ENCODE measurements around the gene OSBPL1A. TPM values are rescaled to one million over a fixed set of nuclear protein-coding genes. Genes with fewer than 3 reads are reported as not detected.

Gene OSBPL1A
- total and polyA plus RNA-seq, 11 donors: 32.8 to 85.4 (median 71.0) TPM

DNA sequence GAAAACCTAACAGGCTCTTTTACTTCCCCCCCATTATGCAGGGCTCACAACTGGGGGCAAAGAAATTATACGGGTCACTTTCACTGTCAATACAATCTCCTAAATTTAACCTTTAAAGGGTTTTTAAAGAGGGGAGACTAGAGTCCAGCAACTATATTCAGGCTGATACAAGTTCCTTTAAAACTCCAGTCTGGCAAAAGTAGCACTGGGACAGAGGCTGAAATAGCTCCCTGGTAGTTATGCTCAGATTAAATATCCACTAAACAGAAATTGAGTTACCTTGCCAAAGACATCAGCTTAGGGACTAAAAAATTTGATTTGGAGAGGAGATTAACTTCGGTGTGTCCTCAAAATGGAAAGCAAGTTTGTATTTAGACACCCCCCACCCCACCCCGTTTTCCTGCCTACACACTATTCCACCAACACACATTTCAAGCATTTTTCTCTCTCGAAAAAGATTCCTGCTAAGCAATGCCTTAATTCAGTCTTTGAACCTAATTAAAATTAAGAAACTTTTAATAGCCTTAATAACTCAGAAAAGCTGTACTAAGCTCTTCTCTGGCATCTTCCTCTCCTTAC lies 127.2 kb downstream of the OSBPL1A start:
- H3K36me3 ChIP-seq: no peaks in the 10 kb centered on the region
- H3K27ac ChIP-seq: peak overlapping the region; percentile 84 to 97 (median 94)
- TF ChIP-seq POLR2A (IDR thresholded peaks at IDR 0.05): no peak
- TF ChIP-seq, protein P1, sequence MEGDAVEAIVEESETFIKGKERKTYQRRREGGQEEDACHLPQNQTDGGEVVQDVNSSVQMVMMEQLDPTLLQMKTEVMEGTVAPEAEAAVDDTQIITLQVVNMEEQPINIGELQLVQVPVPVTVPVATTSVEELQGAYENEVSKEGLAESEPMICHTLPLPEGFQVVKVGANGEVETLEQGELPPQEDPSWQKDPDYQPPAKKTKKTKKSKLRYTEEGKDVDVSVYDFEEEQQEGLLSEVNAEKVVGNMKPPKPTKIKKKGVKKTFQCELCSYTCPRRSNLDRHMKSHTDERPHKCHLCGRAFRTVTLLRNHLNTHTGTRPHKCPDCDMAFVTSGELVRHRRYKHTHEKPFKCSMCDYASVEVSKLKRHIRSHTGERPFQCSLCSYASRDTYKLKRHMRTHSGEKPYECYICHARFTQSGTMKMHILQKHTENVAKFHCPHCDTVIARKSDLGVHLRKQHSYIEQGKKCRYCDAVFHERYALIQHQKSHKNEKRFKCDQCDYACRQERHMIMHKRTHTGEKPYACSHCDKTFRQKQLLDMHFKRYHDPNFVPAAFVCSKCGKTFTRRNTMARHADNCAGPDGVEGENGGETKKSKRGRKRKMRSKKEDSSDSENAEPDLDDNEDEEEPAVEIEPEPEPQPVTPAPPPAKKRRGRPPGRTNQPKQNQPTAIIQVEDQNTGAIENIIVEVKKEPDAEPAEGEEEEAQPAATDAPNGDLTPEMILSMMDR (IDR thresholded peaks at IDR 0.05): no peak
- peak in 1 of 4 donors; percentile 27 for ATAC-seq
- peaks cover 0 to 55% (median 27%) of the 10 kb centered on the region in 12 donors for H3K4me1 ChIP-seq
- H3K27me3 ChIP-seq: no peaks in the 10 kb centered on the region
- intact Hi-C loops (cut with DNase I): loop anchor here (2.0 to 10.0 kb wide), 8 partner anchors 33 to 154 kb away; partner anchors contain the start of genes IMPACT (in 1 of the 10) and OSBPL1A (in 1 of the 10)
- peaks cover 0 to 15% (median 0%) of the 10 kb centered on the region in 12 donors for H3K9me3 ChIP-seq
- H3K4me3 ChIP-seq: peak overlapping the region; percentile 62 to 94 (median 76)
- WGBS, 4 donors: 3 to 15% (median 11%) methylated on average over 4 of the region's 4 CpGs
- no peak for DNase-seq

DNA sequence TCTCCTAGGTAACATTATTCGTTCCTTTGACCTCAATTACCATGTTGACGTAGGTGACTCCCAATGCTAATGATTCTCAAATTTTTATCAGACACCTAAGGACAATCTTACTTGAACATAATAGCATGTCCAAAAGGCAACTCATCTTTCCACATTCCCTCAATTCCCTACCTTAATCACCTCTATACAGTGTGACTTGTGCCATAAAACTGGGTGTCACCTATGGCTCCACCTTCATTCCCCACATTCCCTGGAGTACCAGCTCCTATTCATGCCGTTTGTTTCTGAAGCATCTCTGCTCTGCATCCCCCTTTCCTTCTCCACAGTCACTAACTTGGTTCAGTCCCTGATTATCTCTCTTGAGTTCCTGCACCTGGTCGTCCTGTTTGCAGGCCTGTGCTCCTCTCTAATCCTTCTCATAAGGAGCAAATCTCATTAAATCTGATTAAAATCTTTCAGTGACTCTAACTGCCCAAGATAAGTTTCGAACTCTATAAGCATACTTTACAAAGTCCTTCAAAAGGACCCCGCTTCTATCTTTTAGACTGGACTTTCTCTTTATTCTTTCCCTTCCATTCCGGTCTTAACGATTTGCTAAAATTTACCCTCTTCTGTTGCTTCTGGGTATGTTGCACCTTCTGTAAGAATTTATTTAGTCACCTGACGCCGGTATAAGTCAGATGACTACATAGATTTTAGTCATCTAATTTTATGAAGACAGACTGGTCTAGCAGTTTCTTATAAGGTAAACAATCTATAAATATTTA lies 128.7 kb downstream of the OSBPL1A start:
- Histone ChIP-seq H3K4me3 (peak overlapping the region in 1 of 12 donors; percentile 14), H3K9me3 (peaks cover 0 to 15% (median 0%) of the 10 kb centered on the region in 12 donors), H3K27ac (peak overlapping the region in 4 of 12 donors; percentile 5 to 32 (median 17)), H3K27me3 (no peaks in the 10 kb centered on the region), H3K4me1 (peaks cover 0 to 43% (median 17%) of the 10 kb centered on the region in 12 donors), H3K36me3 (no peaks in the 10 kb centered on the region)
- WGBS, 4 donors: 77 to 82% (median 79%) methylated on average over 10 of the region's 10 CpGs
- ATAC-seq (no peak), DNase-seq (no peak)
- intact Hi-C loops (cut with DNase I): loop anchor here in 2 of 10 donors (5.0 to 10.0 kb wide), 2 partner anchors 37 to 54 kb away; no protein-coding TSS in a partner anchor
- TF ChIP-seq POLR2A (IDR thresholded peaks at IDR 0.05): no peak
- TF ChIP-seq, protein P1 (IDR thresholded peaks at IDR 0.05): no peak

DNA sequence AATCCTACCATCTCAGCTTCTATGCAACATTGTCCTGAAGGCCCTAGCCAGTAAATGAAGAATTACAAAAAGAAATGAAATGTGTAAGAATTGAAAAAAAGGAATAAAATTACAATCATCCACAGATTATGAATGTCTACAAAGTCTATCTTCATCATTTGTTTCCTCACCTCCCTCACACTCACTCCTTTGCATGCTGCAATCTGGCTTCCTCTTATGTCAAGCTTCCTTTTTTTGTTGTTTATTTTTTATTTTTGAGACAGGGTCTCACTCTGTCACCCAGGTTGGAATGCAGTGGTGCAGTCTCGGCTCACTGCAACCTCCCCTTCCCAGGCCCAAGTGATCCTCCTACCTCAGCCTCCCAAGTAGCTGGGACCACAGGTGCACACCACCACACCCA lies 129.7 kb downstream of the OSBPL1A start:
- TF ChIP-seq, protein P1 (IDR thresholded peaks at IDR 0.05): no peak
- TF ChIP-seq POLR2A (IDR thresholded peaks at IDR 0.05): no peak
- Histone ChIP-seq H3K4me1 (peaks cover 0 to 39% (median 15%) of the 10 kb centered on the region in 12 donors), H3K27ac (no peak overlapping the region), H3K36me3 (no peaks in the 10 kb centered on the region), H3K27me3 (no peaks in the 10 kb centered on the region), H3K4me3 (no peak overlapping the region), H3K9me3 (peaks cover 0 to 15% (median 0%) of the 10 kb centered on the region in 12 donors)
- DNase-seq: no peak
- ATAC-seq: no peak
- 94 to 100% (median 98%) methylated on average over 1 of the region's 1 CpG for WGBS, 4 donors
- intact Hi-C loops (cut with DNase I): loop anchor here in 2 of 10 donors (5.0 to 10.0 kb wide), 2 partner anchors 36 to 53 kb away; no protein-coding TSS in a partner anchor

DNA sequence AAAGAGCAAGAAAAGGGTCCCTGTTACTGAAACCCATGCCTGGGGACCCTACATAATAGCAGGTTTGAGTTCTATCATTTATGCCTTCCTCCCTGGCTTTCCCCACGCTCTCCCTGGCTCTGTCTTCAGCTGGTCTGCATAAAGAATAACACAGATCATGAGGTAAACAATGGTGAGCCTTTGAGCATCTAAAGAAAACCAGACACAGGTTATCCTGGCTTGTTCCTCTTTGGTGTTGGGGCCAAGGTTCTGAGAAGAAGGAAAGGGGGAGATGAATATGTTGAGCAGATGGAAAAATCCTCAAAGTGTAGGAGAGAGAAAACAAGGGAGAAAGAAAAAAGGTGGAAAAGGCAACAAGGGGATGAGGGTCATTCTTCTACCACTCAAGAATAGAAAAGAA lies 131.5 kb downstream of the OSBPL1A start:
- Histone ChIP-seq H3K4me1 (peaks cover 0 to 49% (median 22%) of the 10 kb centered on the region in 12 donors), H3K36me3 (no peaks in the 10 kb centered on the region), H3K27ac (peak overlapping the region in 1 of 12 donors; percentile 66), H3K4me3 (no peak overlapping the region), H3K9me3 (peaks cover 0 to 15% (median 0%) of the 10 kb centered on the region in 12 donors), H3K27me3 (no peaks in the 10 kb centered on the region)
- no peak for ATAC-seq
- no peak for DNase-seq
- WGBS, 4 donors: 73 to 83% (median 75%) methylated on average over 1 of the region's 1 CpG
- intact Hi-C loops (cut with DNase I): loop anchor here in 2 of 10 donors (5.0 to 10.0 kb wide), 2 partner anchors 34 to 51 kb away; no protein-coding TSS in a partner anchor
- TF ChIP-seq POLR2A (IDR thresholded peaks at IDR 0.05): no peak

Data from heart left ventricle (tissue), 16 donors.